Mesangial cell (primary cell): ENCODE measurements around the gene LCA5L. TPM values are rescaled to one million over a fixed set of nuclear protein-coding genes. Genes with fewer than 3 reads are reported as not detected.

Source experiments
- total RNA-seq: library from RNA; depleted of rRNA; stranded (reverse); fragments of >200 nt; gene quantifications from 2 replicates; pipeline ENCODE4 v1.2.3, GENCODE V29; 2015

Gene LCA5L
- 0.16 and 3.8 TPM in 2 replicates for total RNA-seq

DNA sequence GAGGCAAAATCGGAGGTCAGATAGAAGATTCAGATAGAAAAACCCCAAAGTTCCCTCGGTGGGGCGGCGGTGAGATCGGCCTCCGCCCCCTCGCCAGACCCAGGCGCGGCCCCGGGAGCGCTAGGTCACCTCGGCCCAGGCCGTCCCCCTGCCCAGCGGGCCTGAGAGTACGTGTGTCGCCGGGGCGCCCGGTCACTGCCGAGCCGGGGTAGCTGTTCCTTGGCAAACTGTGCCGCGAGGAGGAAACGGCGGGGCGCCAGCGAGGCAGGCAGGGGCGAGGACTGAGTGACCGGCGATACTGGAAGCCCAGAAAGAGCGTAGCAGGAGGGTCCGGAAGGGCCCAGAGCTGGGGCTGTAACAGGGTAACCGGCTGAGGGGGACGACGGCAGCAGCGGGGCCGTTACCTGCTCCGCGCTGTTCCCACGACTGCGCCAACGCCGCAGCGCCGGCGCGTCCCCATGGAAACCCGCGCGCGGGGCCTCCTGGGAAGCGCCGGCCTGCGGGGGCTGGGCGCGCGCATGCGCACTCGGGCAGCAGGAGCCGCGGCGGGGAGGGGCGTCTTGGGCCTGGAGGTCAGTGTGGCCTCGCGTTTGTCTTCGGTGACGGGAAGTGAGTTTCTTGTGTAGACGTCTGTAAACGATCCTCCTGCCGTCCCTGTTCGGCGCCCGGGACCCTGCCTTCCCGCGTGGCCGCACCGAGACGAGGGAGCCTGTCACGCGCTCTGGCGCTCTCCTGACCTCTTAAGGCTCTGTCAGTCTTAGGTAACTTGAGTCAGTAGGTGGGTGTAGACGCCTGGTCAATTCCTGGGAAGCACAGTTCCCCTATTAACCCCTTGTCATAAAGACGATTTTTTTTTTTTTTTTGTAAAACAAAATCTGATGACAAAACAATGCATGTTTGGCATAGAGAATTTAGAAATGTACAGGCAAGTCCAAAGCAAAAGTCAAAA is at the start of gene LCA5L:
Gene LCA5L (minus strand): TSS at position 458 of the 949 bp plus-strand sequence. CDS start 17,285 bp downstream, outside the sequence.

GRCh38 chr21:39451332-39452206 is 6.0 kb upstream of the LCA5L start, which contains the start of gene SH3BGR:
Gene SH3BGR, plus strand, starts transcription at chr21:39451970. Its CDS starts 127 bp downstream, at chr21:39452097.

Other genes with a start within 250 kb of the LCA5L start
- 11.7 and 22.3 TPM in 2 replicates for gene BRWD1, start 132.1 kb downstream of the LCA5L start, total RNA-seq
- 115 and 205 TPM in 2 replicates for gene HMGN1, start 96.7 kb downstream of the LCA5L start, total RNA-seq
- 0.65 and 2.7 TPM in 2 replicates for gene SH3BGR, start 6.2 kb upstream of the LCA5L start, total RNA-seq
- gene B3GALT5, start 167.2 kb upstream of the LCA5L start, total RNA-seq: 7.5 and 24.1 TPM in 2 replicates